HG03565 (cell line): ENCODE measurements around the gene PHKG1.
A peak's percentile ranks its signal among the peaks of the same experiment; 100 is the strongest.
"Not testable (repeated sequence)": the region's sequence is repeated elsewhere in the genome, so short reads cannot be mapped to it uniquely, and the experiment has no call there.

Experiments
- ATAC-seq: cut with Tn5 transposase; IDR thresholded peaks from one replicate; pipeline ENCODE4 v1.9.1; 2021; ENCODE audit warnings: mild to moderate bottlenecking, moderate library complexity; ENCODE audit not compliant: unreplicated experiment

Gene PHKG1

DNA sequence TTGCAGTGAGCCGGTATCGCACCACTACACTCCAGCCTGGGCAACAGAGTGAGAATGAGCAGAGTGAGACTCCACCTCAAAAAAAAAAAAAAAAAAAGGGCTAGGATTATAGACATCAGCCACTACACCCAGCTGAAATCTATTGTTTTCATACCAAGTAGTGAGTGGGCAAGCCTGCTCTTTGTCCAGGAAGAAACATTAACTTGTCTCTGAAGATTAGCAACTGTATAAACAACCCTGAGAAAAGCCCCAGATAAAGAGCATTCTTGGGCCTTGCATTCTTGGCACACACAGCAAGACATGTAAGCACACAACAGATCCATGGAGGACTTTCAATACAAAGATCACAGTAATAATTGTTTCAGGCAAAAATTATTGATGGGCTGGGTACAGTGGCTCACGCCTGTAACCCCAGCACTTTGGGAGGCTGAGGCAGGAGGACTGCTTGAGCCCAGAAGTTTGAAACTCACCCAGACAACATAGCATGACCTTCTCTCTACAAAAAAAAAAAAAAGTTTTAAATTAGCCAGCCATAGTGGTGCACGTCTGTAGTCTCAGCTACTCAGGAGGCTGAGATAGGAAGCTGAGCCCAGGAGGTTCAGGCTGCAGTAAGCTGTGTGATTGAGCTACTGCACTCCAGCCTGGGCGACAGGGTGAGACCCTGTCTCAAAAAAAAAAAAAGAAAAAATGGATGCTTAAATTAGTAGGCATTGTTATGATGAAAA lies 45.9 kb downstream of the PHKG1 start:
- ATAC-seq = no peak

DNA sequence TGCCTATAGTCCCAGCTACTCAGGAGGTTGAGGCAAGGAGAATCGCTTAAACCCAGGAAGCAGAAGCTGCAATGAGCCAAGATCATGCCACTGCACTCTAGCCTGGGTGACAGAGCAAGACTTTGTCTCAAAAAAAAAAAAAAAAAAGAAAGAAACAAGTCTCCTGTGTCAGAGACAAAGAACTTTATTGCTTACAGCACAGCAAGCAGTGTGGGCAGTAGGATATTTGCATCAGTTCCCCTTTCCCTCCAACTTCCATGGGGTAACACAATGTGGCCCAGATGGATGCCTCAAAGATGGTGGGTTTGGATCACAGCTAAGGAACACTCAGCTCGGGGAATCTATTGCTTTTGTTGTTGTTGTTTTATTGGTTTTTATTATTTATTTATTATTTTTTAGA lies 47.0 kb downstream of the PHKG1 start:
- not testable (repeated sequence) for ATAC-seq

DNA sequence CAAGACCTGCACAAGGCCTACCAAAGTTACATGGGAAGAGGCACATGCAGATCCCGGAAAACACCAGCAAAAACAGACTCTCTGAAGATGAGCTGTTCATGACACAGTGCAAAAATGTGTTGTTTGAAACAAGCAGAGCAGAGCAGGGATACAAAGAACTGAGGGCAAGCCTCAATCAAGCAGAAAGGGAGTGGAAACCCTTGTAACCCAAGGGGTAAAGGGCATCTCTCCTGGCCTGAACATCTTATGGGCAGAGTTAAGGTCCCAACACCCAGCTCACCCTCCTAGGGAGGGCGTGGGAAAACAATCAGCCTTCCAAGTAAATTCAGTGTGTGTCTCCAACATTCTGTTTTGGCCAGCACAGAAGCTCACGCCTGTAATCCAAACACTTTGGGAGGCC lies 52.0 kb downstream of the PHKG1 start:
- ATAC-seq = no peak

DNA sequence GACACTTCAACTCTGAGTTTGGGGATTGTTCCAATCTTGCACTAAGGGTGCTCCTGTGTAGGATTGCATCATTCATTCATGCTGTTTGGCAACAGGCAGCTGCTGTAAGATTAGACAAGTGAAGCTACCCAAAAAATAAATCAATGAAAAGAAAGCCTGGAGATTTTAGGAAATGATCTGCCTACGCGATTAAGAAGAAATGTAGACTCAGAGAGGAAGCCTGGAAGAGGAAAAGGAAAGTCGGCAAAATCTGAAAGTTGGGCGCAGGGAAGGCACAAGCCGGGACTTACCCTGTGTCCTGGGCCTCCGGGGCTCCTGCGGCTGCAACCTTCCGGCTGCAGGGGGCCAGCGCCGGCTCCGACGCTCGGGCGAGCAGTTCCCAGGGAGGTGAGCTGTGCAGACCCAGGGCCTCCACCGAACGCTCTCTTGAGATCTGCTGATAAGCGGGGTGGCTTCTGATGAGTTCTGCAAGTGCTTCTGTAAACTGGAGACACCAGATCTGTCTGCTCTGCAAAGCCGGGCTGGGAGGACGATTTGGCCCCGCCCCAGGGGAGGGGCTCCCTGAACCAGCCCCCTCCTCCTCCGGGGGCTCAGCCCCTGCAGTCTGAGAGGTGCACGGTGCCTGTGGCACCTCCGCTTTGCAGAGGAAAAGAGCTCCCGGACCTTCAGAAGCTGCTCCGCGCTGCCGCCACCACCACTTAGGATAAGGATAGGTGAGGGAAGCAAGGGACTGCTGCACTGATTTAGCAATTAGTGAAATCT lies 58.9 kb downstream of the PHKG1 start:
- peak; percentile 98 for ATAC-seq

DNA sequence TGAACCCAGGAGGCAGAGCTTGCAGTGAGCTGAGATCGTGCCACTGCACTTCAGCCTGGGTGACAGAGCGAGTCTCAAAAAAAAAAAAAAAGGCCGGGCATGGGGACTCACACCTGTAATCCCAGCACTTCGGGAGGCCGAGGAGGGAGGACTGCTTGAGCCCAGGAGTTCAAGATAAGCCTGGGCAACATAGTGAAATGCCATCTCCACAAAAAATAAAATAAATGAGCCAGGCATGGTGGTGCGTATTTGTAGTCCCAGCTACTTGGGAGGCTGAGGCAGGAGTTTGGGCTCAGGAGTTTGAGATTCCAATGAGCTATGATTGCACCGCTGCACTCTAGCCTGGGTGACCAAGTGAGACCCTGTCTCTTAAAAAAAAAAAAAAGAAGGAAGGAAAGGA lies 60.2 kb downstream of the PHKG1 start:
- not testable (repeated sequence) for ATAC-seq

DNA sequence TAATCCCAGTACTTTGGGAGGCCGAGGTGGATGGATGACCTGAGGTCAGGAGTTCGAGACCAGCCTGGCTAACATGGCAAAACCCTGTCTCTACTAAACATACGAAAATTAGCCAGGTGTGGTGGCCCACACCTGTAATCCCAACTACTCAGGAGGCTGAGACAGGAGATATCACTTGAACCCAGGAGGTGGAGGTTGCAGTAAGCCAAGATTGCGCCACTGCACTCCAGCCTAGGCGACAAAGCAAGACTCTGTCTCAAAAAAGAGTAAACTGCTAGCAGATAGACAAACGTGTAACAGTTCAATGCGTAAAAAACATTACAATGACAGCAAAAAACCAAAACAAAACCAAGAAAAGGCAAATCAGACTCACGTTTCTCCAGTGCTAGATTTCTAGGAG lies 61.2 kb downstream of the PHKG1 start:
- ATAC-seq = not testable (repeated sequence)

DNA sequence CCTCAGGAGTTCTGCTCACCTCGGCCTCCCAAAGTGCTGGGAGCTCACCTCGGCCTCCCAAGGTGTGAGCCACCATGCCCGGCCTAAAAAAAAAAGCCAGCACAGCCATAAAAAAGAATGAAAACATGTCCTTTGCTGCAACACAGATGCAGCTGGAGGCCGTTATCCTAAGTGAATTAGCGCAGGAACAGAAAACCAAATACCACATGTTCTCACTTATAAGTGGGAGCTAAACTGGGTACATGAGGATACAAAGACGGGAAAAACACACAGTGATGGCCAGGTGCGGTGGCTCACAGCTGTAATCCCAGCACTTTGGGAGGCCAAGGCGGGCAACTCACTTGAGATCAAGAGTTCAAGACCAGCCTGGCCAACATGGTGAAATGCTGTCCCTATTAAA lies 62.4 kb downstream of the PHKG1 start:
- ATAC-seq = no peak
